GM18858 (cell line): ENCODE measurements around the gene DALRD3.

Experiments used
- ATAC-seq: cut with Tn5 transposase; IDR thresholded peaks from one replicate; pipeline ENCODE4 v1.9.1; 2021; ENCODE audit not compliant: unreplicated experiment

DALRD3 gene, protein sequence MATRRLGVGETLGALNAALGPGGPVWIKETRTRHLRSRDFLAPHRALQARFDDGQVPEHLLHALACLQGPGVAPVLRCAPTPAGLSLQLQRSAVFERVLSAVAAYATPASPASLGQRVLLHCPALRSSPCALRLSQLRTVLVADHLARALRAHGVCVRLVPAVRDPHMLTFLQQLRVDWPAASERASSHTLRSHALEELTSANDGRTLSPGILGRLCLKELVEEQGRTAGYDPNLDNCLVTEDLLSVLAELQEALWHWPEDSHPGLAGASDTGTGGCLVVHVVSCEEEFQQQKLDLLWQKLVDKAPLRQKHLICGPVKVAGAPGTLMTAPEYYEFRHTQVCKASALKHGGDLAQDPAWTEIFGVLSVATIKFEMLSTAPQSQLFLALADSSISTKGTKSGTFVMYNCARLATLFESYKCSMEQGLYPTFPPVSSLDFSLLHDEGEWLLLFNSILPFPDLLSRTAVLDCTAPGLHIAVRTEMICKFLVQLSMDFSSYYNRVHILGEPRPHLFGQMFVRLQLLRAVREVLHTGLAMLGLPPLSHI

GRCh38 chr3:49017971-49018706, at the start of gene DALRD3:
Gene DALRD3 (minus strand): TSS chr3:49018580. CDS start chr3:49018564, 16 bp downstream.
- no peak for ATAC-seq

DNA sequence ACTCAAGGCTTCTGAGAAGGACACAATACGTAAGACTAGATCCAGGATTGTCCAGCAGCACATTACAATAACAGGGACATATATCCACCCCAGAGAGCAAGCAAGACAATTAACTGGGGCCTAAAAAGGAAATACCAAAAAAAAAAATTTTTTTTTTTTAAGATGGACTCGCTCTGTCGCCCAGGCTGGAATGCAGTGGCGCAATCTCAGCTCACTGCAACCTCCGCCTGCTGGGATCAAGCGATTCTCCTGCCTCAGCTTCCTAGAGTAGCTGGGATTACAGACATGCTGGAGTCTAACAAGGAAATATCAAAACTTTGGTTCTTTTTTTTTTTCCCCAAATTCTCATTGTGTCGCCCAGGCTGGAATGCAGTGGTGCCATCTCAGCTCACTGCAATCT, 39.6 kb upstream of the DALRD3 start:
- no peak for ATAC-seq

DNA sequence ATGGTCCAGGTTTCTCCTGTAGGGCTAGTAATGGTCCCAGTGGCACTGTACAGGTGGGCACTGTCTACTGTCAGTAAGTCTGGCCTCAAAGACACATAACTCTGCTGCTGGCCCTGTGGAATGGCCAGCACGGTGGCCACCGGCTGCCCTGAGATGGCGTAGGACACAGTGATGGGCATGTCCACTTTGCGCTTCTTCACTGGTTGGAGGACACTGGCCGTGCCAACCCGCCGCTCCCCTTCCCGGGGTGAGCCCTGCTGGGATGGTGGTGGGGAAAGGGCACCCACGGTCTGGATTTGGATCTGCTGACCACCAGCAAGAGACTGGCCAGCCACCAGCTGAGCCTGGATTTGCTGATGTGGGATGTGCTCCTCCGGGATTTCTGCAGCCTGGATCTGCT, 38.9 kb upstream of the DALRD3 start:
- no peak for ATAC-seq

DNA sequence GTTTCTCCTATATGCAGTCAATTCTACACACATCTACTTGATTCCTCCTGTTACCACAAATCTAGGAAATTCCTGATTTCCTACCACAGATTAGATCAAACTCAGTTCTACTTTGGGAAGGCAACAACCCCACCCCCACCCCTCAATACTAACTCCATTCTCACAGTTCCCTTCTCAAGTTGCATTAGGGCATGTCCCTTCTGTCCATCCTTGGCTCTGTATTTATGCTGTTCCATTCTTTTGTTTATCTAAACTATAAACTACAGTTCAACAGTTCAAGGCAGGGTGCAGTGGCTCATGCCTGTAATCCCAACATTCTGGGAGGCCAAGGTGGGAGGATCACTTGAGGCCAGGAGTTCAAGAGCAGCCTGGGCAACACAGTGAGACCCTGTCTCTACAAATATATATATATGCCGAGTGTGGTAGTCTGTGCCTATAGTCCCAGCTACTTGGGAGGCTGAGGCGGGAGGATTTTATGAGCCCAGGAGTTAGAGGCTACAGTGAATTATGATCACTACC, 36.0 kb upstream of the DALRD3 start:
- no peak for ATAC-seq

- ATAC-seq, result no peak
Observed at GRCh38 chr3:49053543-49053942, 35.2 kb upstream of the DALRD3 start.

- ATAC-seq, result no peak
Observed at GRCh38 chr3:49035281-49035680, 16.9 kb upstream of the DALRD3 start.

DNA sequence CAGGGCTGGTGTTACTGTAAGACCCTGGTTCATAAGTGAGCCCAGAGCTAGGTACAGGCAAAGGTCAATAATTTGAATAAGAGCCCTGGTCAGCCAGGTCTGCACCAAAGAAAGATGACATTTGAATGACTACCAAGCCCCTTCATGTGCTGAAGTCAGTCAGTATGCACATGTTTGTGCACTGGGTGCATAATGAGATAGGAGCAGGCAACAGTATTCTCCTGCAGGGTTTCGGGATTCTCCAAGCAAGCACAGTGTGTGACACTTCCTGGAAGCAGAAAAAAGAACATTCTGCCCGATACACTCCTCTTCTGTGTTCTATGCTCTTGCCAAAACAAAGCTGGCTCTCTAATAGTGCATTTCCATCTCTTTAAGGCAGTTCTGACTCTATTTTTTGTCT, 16.3 kb upstream of the DALRD3 start:
- ATAC-seq, result no peak

GRCh38 chr3:49032646-49033304, 14.4 kb upstream of the DALRD3 start:
- no peak for ATAC-seq

DNA sequence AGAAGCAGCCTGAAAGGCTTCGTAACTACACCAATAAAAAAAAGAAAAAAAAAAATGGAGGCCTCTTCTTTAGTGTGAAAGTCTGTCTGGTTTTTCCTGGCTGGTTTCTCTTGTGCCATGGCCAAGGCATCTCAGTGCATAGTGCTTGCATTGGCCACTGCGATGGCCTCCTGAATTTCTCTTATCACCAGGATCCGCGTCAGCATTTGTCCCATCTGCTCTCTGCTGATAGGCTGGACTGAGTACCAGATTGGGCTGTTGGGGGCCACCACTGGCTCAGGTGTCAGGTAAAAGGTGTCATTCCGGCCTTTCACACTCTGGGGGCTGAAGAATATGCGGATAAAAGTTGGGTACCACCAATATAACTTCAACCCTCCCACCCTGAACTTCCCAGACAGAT, 11.9 kb upstream of the DALRD3 start:
- no peak for ATAC-seq

- no peak for ATAC-seq
Observed at GRCh38 chr3:49029563-49029884, 11.1 kb upstream of the DALRD3 start.

DNA sequence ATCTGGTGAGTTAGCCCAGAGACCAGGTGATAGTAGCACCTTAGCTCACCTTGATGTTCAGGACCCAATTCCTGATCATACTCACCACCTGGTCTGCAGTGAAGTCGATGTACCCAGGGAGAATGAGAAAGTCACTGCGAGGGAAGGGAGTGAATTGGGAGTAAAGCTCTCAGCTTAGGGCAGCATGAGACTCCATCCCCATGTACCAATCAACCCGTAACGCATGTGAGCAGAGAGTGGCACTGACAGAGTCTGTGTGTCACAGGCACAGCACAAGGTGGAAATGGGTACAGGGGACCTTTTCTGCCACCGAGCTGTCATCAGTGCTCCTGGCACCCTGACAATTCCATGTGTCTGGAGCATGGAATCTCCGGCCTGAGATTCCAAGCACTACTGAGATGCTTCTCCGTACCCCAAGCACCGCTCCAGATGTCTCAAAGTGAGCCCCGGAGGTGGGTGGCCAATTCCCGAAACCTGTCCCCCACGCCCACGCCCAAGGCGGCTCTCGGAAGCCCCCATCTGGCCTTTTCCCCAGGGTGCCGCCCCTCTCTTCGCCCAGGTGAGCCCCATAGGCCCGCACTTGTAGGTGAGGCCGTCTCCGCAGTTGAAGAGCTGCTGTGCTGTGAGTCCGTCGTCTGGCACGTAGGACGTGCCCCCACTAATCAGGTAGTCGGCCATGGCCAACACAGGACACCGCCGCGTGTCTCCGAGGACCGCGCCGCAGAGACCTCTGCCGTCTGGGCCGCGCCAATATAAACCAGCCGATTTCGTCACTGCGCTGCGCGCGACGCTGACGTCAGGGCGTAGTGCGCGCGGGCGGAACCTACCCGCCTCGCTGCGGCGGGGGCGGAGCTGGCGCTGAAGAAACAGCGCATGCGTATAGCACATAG, 10.5 kb upstream of the DALRD3 start, which contains the start of gene IMPDH2:
Gene IMPDH2, minus strand, starts transcription at position 726 of the 890 bp plus-strand sequence. Its CDS starts 48 bp downstream, at position 678.
- peak; percentile 76 for ATAC-seq

GRCh38 chr3:49028298-49028672, 9.9 kb upstream of the DALRD3 start:
- ATAC-seq, result no peak

GRCh38 chr3:49027634-49028033, 9.3 kb upstream of the DALRD3 start:
- ATAC-seq, result no peak

DNA sequence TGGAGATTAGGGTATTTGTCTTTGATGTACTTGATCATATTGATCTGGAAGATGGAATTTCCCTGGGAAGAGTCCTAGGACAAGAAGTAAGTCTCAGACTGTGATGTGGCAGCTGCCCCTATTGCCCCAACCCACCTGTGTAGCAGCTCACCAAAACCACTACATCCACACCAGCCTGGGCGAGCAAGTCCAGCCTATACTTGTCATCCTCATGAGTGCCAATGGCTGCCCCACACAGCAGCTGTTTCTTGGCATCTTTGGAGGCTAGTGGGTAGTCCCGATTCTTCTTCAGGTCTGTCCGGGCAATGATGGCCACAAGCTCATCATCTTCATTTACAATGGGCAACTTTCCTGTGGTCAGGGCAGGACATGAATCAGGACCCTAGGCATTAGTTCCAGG, 8.2 kb upstream of the DALRD3 start:
- no peak for ATAC-seq

GRCh38 chr3:49025793-49026520, 7.6 kb upstream of the DALRD3 start:
- no peak for ATAC-seq

GRCh38 chr3:49025005-49025792, 6.8 kb upstream of the DALRD3 start:
- ATAC-seq, result no peak

GRCh38 chr3:49024449-49024848, 6.1 kb upstream of the DALRD3 start:
- ATAC-seq, result no peak

DNA sequence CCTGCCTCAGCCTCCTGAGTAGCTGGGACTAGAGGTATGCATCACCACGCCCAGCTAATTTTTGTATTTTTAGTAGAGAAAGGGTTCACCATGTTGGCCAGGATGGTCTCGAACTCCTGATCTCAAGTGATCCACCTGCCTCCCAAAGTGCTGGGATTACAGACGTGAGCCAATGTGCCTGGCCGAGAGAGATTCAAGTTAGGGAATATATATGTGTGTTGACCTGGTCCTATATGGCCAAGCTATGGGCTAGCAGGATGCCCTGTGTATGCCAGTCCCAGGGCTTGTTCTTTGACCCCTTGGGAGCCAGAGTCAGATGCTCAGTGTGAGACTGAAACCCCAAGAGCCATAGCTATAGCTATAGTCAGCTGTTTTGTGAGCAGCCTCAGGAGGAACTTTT, 5.4 kb upstream of the DALRD3 start:
- no peak for ATAC-seq

- no peak for ATAC-seq
Observed at GRCh38 chr3:49022688-49023171, 4.3 kb upstream of the DALRD3 start.
